ENCODE measurements around the gene RIPK4. TPM values are rescaled to one million over a fixed set of nuclear protein-coding genes. Genes with fewer than 3 reads are reported as not detected.
A peak's percentile ranks its signal among the peaks of the same experiment; 100 is the strongest.

RIPK4 gene
- total and polyA plus RNA-seq, 2 of the 13 experiments (the other 11 are each of a cell fraction or from before 2014, with no cell fraction given): 3.1 to 4.9 TPM

- TF ChIP-seq MYC (CRISPR knock-in tag; IDR thresholded peaks at IDR 0.05; ENCODE audit: borderline replicate concordance): peak; percentile 30; the same call in 1 of the 2 replicates
- TF ChIP-seq ZNF232 (CRISPR knock-in tag; IDR thresholded peaks at IDR 0.05; ENCODE audit: borderline replicate concordance): peak; percentile 74; the same call in 1 of the 2 replicates
- TF ChIP-seq HNRNPH1 (optimal IDR thresholded peaks at IDR 0.05; ENCODE audit: low read depth, low read length): no peak
- TF ChIP-seq, protein P1, sequence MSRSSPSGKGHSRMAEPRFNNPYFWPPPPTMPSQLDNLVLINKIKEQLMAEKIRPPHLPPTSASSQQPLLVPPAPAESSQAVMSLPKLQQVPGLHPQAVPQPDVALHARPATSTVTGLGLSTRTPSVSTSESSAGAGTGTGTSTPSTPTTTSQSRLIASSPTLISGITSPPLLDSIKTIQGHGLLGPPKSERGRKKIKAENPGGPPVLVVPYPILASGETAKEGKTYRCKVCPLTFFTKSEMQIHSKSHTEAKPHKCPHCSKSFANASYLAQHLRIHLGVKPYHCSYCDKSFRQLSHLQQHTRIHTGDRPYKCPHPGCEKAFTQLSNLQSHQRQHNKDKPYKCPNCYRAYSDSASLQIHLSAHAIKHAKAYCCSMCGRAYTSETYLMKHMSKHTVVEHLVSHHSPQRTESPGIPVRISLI (CRISPR knock-in tag; IDR thresholded peaks at IDR 0.05; ENCODE audit: borderline replicate concordance): peak; percentile 17; the same call in 1 of the 2 replicates
- no peak for TF ChIP-seq ZNF251 (CRISPR knock-in tag; IDR thresholded peaks at IDR 0.05)
- TF ChIP-seq ZNF441 (CRISPR knock-in tag; IDR thresholded peaks at IDR 0.05; ENCODE audit: borderline replicate concordance): 0 out of 2 replicates have a peak, but pooled peaks have one; percentile 74
- TF ChIP-seq SIX4 (CRISPR knock-in tag; IDR thresholded peaks at IDR 0.05): 0 out of 2 replicates have a peak, but pooled peaks have one; percentile 55
- no peak for TF ChIP-seq ZNF747 (CRISPR knock-in tag; IDR thresholded peaks at IDR 0.05; ENCODE audit: borderline replicate concordance)
- TF ChIP-seq, protein P2, sequence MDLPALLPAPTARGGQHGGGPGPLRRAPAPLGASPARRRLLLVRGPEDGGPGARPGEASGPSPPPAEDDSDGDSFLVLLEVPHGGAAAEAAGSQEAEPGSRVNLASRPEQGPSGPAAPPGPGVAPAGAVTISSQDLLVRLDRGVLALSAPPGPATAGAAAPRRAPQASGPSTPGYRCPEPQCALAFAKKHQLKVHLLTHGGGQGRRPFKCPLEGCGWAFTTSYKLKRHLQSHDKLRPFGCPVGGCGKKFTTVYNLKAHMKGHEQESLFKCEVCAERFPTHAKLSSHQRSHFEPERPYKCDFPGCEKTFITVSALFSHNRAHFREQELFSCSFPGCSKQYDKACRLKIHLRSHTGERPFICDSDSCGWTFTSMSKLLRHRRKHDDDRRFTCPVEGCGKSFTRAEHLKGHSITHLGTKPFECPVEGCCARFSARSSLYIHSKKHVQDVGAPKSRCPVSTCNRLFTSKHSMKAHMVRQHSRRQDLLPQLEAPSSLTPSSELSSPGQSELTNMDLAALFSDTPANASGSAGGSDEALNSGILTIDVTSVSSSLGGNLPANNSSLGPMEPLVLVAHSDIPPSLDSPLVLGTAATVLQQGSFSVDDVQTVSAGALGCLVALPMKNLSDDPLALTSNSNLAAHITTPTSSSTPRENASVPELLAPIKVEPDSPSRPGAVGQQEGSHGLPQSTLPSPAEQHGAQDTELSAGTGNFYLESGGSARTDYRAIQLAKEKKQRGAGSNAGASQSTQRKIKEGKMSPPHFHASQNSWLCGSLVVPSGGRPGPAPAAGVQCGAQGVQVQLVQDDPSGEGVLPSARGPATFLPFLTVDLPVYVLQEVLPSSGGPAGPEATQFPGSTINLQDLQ (CRISPR knock-in tag; IDR thresholded peaks at IDR 0.05): no peak
- TF ChIP-seq, protein P3, sequence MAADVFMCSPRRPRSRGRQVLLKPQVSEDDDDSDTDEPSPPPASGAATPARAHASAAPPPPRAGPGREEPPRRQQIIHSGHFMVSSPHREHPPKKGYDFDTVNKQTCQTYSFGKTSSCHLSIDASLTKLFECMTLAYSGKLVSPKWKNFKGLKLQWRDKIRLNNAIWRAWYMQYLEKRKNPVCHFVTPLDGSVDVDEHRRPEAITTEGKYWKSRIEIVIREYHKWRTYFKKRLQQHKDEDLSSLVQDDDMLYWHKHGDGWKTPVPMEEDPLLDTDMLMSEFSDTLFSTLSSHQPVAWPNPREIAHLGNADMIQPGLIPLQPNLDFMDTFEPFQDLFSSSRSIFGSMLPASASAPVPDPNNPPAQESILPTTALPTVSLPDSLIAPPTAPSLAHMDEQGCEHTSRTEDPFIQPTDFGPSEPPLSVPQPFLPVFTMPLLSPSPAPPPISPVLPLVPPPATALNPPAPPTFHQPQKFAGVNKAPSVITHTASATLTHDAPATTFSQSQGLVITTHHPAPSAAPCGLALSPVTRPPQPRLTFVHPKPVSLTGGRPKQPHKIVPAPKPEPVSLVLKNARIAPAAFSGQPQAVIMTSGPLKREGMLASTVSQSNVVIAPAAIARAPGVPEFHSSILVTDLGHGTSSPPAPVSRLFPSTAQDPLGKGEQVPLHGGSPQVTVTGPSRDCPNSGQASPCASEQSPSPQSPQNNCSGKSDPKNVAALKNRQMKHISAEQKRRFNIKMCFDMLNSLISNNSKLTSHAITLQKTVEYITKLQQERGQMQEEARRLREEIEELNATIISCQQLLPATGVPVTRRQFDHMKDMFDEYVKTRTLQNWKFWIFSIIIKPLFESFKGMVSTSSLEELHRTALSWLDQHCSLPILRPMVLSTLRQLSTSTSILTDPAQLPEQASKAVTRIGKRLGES (CRISPR knock-in tag; IDR thresholded peaks at IDR 0.05; ENCODE audit: borderline replicate concordance): no peak
- TF ChIP-seq, protein P4, sequence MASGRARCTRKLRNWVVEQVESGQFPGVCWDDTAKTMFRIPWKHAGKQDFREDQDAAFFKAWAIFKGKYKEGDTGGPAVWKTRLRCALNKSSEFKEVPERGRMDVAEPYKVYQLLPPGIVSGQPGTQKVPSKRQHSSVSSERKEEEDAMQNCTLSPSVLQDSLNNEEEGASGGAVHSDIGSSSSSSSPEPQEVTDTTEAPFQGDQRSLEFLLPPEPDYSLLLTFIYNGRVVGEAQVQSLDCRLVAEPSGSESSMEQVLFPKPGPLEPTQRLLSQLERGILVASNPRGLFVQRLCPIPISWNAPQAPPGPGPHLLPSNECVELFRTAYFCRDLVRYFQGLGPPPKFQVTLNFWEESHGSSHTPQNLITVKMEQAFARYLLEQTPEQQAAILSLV (CRISPR knock-in tag; IDR thresholded peaks at IDR 0.05; ENCODE audit: borderline replicate concordance): no peak
- no peak; the same call in 1 of the 2 replicates for TF ChIP-seq JDP2 (CRISPR knock-in tag; IDR thresholded peaks at IDR 0.05; ENCODE audit: borderline replicate concordance)
- TF ChIP-seq, protein P5, sequence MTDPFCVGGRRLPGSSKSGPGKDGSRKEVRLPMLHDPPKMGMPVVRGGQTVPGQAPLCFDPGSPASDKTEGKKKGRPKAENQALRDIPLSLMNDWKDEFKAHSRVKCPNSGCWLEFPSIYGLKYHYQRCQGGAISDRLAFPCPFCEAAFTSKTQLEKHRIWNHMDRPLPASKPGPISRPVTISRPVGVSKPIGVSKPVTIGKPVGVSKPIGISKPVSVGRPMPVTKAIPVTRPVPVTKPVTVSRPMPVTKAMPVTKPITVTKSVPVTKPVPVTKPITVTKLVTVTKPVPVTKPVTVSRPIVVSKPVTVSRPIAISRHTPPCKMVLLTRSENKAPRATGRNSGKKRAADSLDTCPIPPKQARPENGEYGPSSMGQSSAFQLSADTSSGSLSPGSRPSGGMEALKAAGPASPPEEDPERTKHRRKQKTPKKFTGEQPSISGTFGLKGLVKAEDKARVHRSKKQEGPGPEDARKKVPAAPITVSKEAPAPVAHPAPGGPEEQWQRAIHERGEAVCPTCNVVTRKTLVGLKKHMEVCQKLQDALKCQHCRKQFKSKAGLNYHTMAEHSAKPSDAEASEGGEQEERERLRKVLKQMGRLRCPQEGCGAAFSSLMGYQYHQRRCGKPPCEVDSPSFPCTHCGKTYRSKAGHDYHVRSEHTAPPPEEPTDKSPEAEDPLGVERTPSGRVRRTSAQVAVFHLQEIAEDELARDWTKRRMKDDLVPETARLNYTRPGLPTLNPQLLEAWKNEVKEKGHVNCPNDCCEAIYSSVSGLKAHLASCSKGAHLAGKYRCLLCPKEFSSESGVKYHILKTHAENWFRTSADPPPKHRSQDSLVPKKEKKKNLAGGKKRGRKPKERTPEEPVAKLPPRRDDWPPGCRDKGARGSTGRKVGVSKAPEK (CRISPR knock-in tag; IDR thresholded peaks at IDR 0.05; ENCODE audit: borderline replicate concordance): 0 out of 2 replicates have a peak, but pooled peaks have one; percentile 69
- TF ChIP-seq SCMH1 (CRISPR knock-in tag; IDR thresholded peaks at IDR 0.05; ENCODE audit: borderline replicate concordance): no peak
- no peak for TF ChIP-seq RAD51 (IDR thresholded peaks at IDR 0.05; ENCODE audit: borderline replicate concordance)
- no peak for TF ChIP-seq ISX (CRISPR knock-in tag; conservative IDR thresholded peaks at IDR 0.05)
- TF ChIP-seq KDM3A (CRISPR knock-in tag; IDR thresholded peaks at IDR 0.05; ENCODE audit: low read depth): peak; percentile 46; the same call in 1 of the 2 replicates
- TF ChIP-seq BRCA1 (CRISPR knock-in tag; IDR thresholded peaks at IDR 0.05): no peak
Observed at GRCh38 chr21:41768437-41769042, 1.7 kb upstream of the RIPK4 start (continued).
